ENCODE data around the gene FILIP1L.

FILIP1L gene

DNA sequence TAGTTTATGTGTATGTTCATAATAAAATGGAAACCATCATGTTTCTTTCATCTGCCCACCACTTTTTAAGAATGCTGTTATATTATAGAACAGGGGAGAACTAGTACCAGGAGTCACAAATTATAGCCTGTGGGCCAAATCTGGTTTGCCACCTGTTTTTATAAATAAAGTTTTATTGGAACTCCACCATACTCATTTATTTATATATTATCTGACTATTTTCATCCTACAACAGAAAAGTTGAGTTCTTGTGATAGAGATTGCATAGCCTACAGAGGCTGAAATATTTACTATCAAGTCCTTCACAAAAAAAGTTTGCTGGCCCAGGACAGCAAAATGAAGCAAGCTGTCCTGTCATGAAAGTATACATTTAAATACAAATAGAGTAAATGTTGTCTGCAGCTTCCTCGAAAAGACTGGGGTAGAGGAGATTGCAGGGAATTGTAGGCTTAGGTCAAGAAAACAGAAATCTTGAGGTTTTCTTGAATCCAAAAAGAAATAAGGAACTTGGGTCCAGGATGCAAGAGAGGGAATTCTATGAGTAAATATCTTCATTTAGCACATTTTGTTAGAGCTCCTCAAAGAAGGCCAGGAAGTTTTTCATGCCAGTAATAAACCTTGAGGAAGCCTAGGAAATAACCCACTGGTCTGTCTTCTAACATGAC, 41.1 kb downstream of the FILIP1L start:
- Histone ChIP-seq H3K4me3 (ENCODE audit: low read depth, low read length) (no peak overlapping the region), H3K4me1 (no peaks in the 10 kb centered on the region), H3K27ac (peak overlapping the region; percentile 24), H3K9me3 (ENCODE audit: control insufficient read depth, low read length) (no peaks in the 10 kb centered on the region), H3K36me3 (ENCODE audit: control insufficient read depth, insufficient read depth, low read length) (no peaks in the 10 kb centered on the region), H3K79me2 (no peaks in the 10 kb centered on the region), H3K9ac (no peak overlapping the region), H2AFZ (no peak overlapping the region), H3K4me2 (ENCODE audit: low read length) (no peak overlapping the region), H3K27me3 (ENCODE audit: control insufficient read depth, insufficient read depth, low read length) (no peaks in the 10 kb centered on the region)
- TF ChIP-seq CTCF (IDR thresholded peaks at IDR 0.05), result no peak

- H3K9ac ChIP-seq, result no peak overlapping the region
- no peak overlapping the region for H2AFZ ChIP-seq
- no peak overlapping the region for H3K4me2 ChIP-seq (ENCODE audit: low read length)
- no peak for TF ChIP-seq CTCF (IDR thresholded peaks at IDR 0.05)
- no peaks in the 10 kb centered on the region for H3K36me3 ChIP-seq (ENCODE audit: control insufficient read depth, insufficient read depth, low read length)
- H3K27me3 ChIP-seq (ENCODE audit: control insufficient read depth, insufficient read depth, low read length), result no peaks in the 10 kb centered on the region
- no peaks in the 10 kb centered on the region for H3K79me2 ChIP-seq
- no peak overlapping the region for H3K4me3 ChIP-seq (ENCODE audit: low read depth, low read length)
- H3K9me3 ChIP-seq (ENCODE audit: control insufficient read depth, low read length), result no peaks in the 10 kb centered on the region
- no peaks in the 10 kb centered on the region for H3K4me1 ChIP-seq
- no peak overlapping the region for H3K27ac ChIP-seq
Measured at GRCh38 chr3:100072326-100073048, 41.8 kb downstream of the FILIP1L start.

DNA sequence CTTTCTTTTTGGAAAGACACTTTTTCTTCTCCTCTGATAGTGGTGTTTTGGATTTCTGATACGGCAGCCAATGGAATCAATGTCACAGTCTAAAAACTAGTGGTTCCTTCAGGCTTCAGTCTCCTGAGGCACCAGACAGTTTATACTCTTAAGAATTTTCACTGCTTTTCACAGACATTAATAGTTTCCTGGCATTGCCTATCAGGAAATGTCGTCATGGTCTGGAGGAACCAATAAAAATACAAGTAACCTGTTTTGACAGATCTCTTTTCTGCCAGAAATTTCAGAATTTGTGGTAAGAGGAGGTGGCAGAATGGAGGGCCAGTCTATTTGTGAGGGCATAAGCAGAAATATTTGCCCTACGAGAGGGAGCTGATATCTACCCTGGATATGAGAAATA, 44.8 kb downstream of the FILIP1L start:
- Histone ChIP-seq H3K9me3 (ENCODE audit: control insufficient read depth, low read length) (no peaks in the 10 kb centered on the region), H3K9ac (no peak overlapping the region), H3K4me1 (no peaks in the 10 kb centered on the region), H3K79me2 (no peaks in the 10 kb centered on the region), H3K27me3 (ENCODE audit: control insufficient read depth, insufficient read depth, low read length) (no peaks in the 10 kb centered on the region), H2AFZ (no peak overlapping the region), H3K36me3 (ENCODE audit: control insufficient read depth, insufficient read depth, low read length) (no peaks in the 10 kb centered on the region), H3K4me2 (ENCODE audit: low read length) (no peak overlapping the region), H3K4me3 (ENCODE audit: low read depth, low read length) (no peak overlapping the region), H3K27ac (no peak overlapping the region)
- no peak for TF ChIP-seq CTCF (IDR thresholded peaks at IDR 0.05)

DNA sequence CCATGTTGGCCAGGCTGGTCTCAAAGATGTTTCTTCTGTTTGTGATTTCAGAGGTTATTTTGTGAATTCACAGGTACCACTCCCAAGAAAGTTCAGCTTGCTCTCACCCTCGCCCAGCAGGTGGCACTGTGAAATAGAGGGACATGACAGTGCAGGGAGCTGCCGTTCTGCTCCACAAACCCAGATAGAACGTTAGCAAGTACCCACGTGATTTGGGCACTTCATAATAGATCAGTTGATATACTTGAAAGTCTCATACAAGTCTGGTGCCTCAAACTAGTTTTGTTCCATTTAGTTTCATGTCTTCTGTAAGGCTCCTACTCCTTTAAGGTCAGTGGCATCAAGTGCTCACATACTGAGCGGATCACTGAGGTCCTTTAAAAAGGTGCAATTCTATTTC, 45.5 kb downstream of the FILIP1L start:
- peak; percentile 81 for TF ChIP-seq CTCF (IDR thresholded peaks at IDR 0.05)
- H3K27me3 ChIP-seq (ENCODE audit: control insufficient read depth, insufficient read depth, low read length), result no peaks in the 10 kb centered on the region
- no peaks in the 10 kb centered on the region for H3K36me3 ChIP-seq (ENCODE audit: control insufficient read depth, insufficient read depth, low read length)
- H3K4me3 ChIP-seq (ENCODE audit: low read depth, low read length), result no peak overlapping the region
- H3K9ac ChIP-seq, result no peak overlapping the region
- H3K79me2 ChIP-seq, result no peaks in the 10 kb centered on the region
- H2AFZ ChIP-seq, result no peak overlapping the region
- no peaks in the 10 kb centered on the region for H3K9me3 ChIP-seq (ENCODE audit: control insufficient read depth, low read length)
- no peak overlapping the region for H3K4me2 ChIP-seq (ENCODE audit: low read length)
- H3K4me1 ChIP-seq, result no peaks in the 10 kb centered on the region
- no peak overlapping the region for H3K27ac ChIP-seq

- H3K36me3 ChIP-seq (ENCODE audit: control insufficient read depth, insufficient read depth, low read length), result no peaks in the 10 kb centered on the region
- no peaks in the 10 kb centered on the region for H3K79me2 ChIP-seq
- no peak overlapping the region for H3K4me3 ChIP-seq (ENCODE audit: low read depth, low read length)
- H3K4me2 ChIP-seq (ENCODE audit: low read length), result no peak overlapping the region
- no peaks in the 10 kb centered on the region for H3K9me3 ChIP-seq (ENCODE audit: control insufficient read depth, low read length)
- no peaks in the 10 kb centered on the region for H3K4me1 ChIP-seq
- H3K27me3 ChIP-seq (ENCODE audit: control insufficient read depth, insufficient read depth, low read length), result no peaks in the 10 kb centered on the region
- no peak overlapping the region for H2AFZ ChIP-seq
- no peak for TF ChIP-seq CTCF (IDR thresholded peaks at IDR 0.05)
- no peak overlapping the region for H3K9ac ChIP-seq
- no peak overlapping the region for H3K27ac ChIP-seq
Measured at GRCh38 chr3:100067589-100067988, 46.7 kb downstream of the FILIP1L start.

All from parathyroid adenoma (tissue), 2 donors.